K562 (cell line): ENCODE data around the gene CHN2.

ENCODE experiments used
- CCAR2 ChIP-seq: fragments of 200-400 bp; formaldehyde crosslinking; IDR thresholded peaks from 2 replicates; pipeline ENCODE4 v1.6.1; 2017; ENCODE audit warnings: mild to moderate bottlenecking, low read depth, low read length
- COPS2 ChIP-seq: fragments of 450-650 bp; conservative IDR thresholded peaks from 2 replicates; pipeline ENCODE4 v1.6.1; 2016; ENCODE audit warnings: mild to moderate bottlenecking, moderate library complexity
- CTCF ChIP-seq, 3 experiments: IDR thresholded peaks in 2 of 3; conservative IDR thresholded peaks in 1 of 3; 2 replicates each; pipeline ENCODE4 v1.5.1; 2011 to 2012; ENCODE audit warnings: low read length in 3 of 3, mild to moderate bottlenecking in 3 of 3, control low read depth in 2 of 3, improper control_type of control experiment in 1 of 3, inconsistent platforms in 1 of 3, low read depth in 1 of 3, mixed read lengths in 1 of 3, moderate library complexity in 1 of 3; ENCODE audit not compliant: insufficient read depth in 2 of 3
- EZH2 ChIP-seq: IDR thresholded peaks from 2 replicates; pipeline ENCODE4 v1.6.1; 2012; ENCODE audit warnings: low read depth, mild to moderate bottlenecking, inconsistent platforms, low read length, borderline replicate concordance
- HOXB6 ChIP-seq: fragments of 250-450 bp; sonication (Bioruptor Pico); IDR thresholded peaks from 2 replicates; pipeline ENCODE4 v1.5.1; 2022; ENCODE audit warnings: mild to moderate bottlenecking, borderline replicate concordance
- MTA2 ChIP-seq: fragments of 450-650 bp; IDR thresholded peaks from 2 replicates; pipeline ENCODE4 v1.6.1; 2016; ENCODE audit warnings: low read depth
- RBM15 ChIP-seq: fragments of 200-400 bp; formaldehyde crosslinking; IDR thresholded peaks from 2 replicates; pipeline ENCODE4 v1.6.1; 2018; ENCODE audit warnings: mild to moderate bottlenecking, low read length, moderate library complexity; ENCODE audit not compliant: insufficient read depth
- REST ChIP-seq, 2 experiments: fragments of 450-650 bp; formaldehyde crosslinking in 1 of 2; IDR thresholded peaks; 2 replicates each; pipeline versions ENCODE4 v1.4.0 to v1.6.1; 2014 to 2020; ENCODE audit warnings: mild to moderate bottlenecking in 2 of 2, borderline replicate concordance in 1 of 2, low read depth in 1 of 2
- ZNF133 ChIP-seq: fragments of 250-450 bp; sonication (Bioruptor Pico); IDR thresholded peaks from 2 replicates; pipeline ENCODE4 v1.4.0; 2020; ENCODE audit warnings: mild to moderate bottlenecking
- TF ChIP-seq, protein P1 (sequence below): sonication (generic); formaldehyde crosslinking; IDR thresholded peaks from 2 replicates; pipeline ENCODE4 v1.5.0; 2020; ENCODE audit warnings: missing genetic modification reagents
- TF ChIP-seq, protein P2 (sequence below): fragments of 250-450 bp; sonication (Bioruptor Pico); IDR thresholded peaks from 2 replicates; pipeline ENCODE4 v1.4.0; 2020; ENCODE audit warnings: mild to moderate bottlenecking, moderate library complexity

- TF ChIP-seq MTA2 (no peak), COPS2 (no peak), HOXB6 (CRISPR knock-in tag) (no peak), RBM15 (no peak), EZH2 (no peak), CTCF (IDR thresholded peaks at IDR 0.05 in 2 of 3, conservative IDR thresholded peaks at IDR 0.05 in 1 of 3; ENCODE audit: insufficient read depth in 2 of 3, low read depth in 1 of 3, low read length in 3 of 3) (no peak), REST (IDR thresholded peaks at IDR 0.05; ENCODE audit: borderline replicate concordance) (no peak), REST (CRISPR knock-in tag; IDR thresholded peaks at IDR 0.05; ENCODE audit: low read depth) (no peak), ZNF133 (no peak), CCAR2 (no peak)
- TF ChIP-seq, protein P1, sequence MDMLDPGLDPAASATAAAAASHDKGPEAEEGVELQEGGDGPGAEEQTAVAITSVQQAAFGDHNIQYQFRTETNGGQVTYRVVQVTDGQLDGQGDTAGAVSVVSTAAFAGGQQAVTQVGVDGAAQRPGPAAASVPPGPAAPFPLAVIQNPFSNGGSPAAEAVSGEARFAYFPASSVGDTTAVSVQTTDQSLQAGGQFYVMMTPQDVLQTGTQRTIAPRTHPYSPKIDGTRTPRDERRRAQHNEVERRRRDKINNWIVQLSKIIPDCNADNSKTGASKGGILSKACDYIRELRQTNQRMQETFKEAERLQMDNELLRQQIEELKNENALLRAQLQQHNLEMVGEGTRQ (CRISPR knock-in tag) = no peak
- TF ChIP-seq, protein P2, sequence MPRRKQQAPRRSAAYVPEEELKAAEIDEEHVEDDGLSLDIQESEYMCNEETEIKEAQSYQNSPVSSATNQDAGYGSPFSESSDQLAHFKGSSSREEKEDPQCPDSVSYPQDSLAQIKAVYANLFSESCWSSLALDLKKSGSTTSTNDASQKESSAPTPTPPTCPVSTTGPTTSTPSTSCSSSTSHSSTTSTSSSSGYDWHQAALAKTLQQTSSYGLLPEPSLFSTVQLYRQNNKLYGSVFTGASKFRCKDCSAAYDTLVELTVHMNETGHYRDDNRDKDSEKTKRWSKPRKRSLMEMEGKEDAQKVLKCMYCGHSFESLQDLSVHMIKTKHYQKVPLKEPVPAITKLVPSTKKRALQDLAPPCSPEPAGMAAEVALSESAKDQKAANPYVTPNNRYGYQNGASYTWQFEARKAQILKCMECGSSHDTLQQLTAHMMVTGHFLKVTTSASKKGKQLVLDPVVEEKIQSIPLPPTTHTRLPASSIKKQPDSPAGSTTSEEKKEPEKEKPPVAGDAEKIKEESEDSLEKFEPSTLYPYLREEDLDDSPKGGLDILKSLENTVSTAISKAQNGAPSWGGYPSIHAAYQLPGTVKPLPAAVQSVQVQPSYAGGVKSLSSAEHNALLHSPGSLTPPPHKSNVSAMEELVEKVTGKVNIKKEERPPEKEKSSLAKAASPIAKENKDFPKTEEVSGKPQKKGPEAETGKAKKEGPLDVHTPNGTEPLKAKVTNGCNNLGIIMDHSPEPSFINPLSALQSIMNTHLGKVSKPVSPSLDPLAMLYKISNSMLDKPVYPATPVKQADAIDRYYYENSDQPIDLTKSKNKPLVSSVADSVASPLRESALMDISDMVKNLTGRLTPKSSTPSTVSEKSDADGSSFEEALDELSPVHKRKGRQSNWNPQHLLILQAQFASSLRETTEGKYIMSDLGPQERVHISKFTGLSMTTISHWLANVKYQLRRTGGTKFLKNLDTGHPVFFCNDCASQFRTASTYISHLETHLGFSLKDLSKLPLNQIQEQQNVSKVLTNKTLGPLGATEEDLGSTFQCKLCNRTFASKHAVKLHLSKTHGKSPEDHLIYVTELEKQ = no peak
These were observed 146.6 kb downstream of the CHN2 start for GRCh38 chr7:29341156-29341555.
